Measurements from ENCODE around the gene CYB561D2. TPM values are rescaled to one million over a fixed set of nuclear protein-coding genes. Genes with fewer than 3 reads are reported as not detected.
A peak's percentile ranks its signal among the peaks of the same experiment; 100 is the strongest.

CYB561D2 gene
- total and polyA plus RNA-seq, 10 of the 15 experiments (the other 5 are each of a cell fraction or from before 2014, with no cell fraction given) = 7.6 to 39.2 (median 18.8) TPM

- TF ChIP-seq GATAD2B (conservative IDR thresholded peaks at IDR 0.05; ENCODE audit: low read depth) = peak; percentile 51; the same call in 1 of the 2 replicates
- TF ChIP-seq YY1 (IDR thresholded peaks at IDR 0.05; ENCODE audit: low read depth, low read length) = peak; percentile 72; the same call in 1 of the 2 replicates
- TF ChIP-seq MTA3 (IDR thresholded peaks at IDR 0.05; ENCODE audit: borderline replicate concordance, low read length) = peak; percentile 41; the same call in 1 of the 2 replicates
- TF ChIP-seq CBX5 (IDR thresholded peaks at IDR 0.05; ENCODE audit: low read depth) = no peak
- TF ChIP-seq EP300 (IDR thresholded peaks at IDR 0.05; ENCODE audit: borderline replicate concordance in 1 of 2, control insufficient read depth in 1 of 2, low read depth in 2 of 2, low read length in 2 of 2) = no peak
- no peak for TF ChIP-seq ATF3 (IDR thresholded peaks at IDR 0.05; ENCODE audit: borderline replicate concordance, extremely low read depth, low read depth, low read length)
- TF ChIP-seq NR2F1 (conservative IDR thresholded peaks at IDR 0.05) = 0 out of 2 replicates have a peak, but pooled peaks have one; percentile 11
- peak; percentile 68; the same call in 1 of the 2 replicates for TF ChIP-seq RB1 (IDR thresholded peaks at IDR 0.05; ENCODE audit: borderline replicate concordance)
- 0 out of 2 replicates have a peak, but pooled peaks have one; percentile 64 for TF ChIP-seq PML (IDR thresholded peaks at IDR 0.05; ENCODE audit: low read length)
- no peak for TF ChIP-seq SMC3 (IDR thresholded peaks at IDR 0.05; ENCODE audit: borderline replicate concordance, low read length)
- no peak for TF ChIP-seq EZH2 (IDR thresholded peaks at IDR 0.05; ENCODE audit: borderline replicate concordance, control insufficient read depth, low read depth, low read length)
- no peak for TF ChIP-seq YBX1 (IDR thresholded peaks at IDR 0.05)
- no peak for TF ChIP-seq HDAC6 (IDR thresholded peaks at IDR 0.05; ENCODE audit: unreplicated experiment)
- TF ChIP-seq NFYB (IDR thresholded peaks at IDR 0.05; ENCODE audit: insufficient read depth, low read depth, low read length) = peak; percentile 97
- TF ChIP-seq POU2F2 (IDR thresholded peaks at IDR 0.05; ENCODE audit: borderline replicate concordance, low read depth, low read length) = no peak
- TF ChIP-seq KDM1A (IDR thresholded peaks at IDR 0.05; ENCODE audit: borderline replicate concordance) = no peak
- TF ChIP-seq NR2C2 (IDR thresholded peaks at IDR 0.05; ENCODE audit: borderline replicate concordance, control insufficient read depth, insufficient read length, low read depth) = no peak
- TF ChIP-seq GABPA (IDR thresholded peaks at IDR 0.05; ENCODE audit: low read depth) = peak; percentile 94
- TF ChIP-seq MYC (IDR thresholded peaks at IDR 0.05; ENCODE audit: insufficient read depth, insufficient read length, insufficient replicate concordance, low read length, severe bottlenecking) = no peak
- peak; percentile 92 for TF ChIP-seq POLR2A (IDR thresholded peaks at IDR 0.05; ENCODE audit: low read depth, low read length)
- no peak for TF ChIP-seq CBFB (IDR thresholded peaks at IDR 0.05; ENCODE audit: low read depth)
- TF ChIP-seq CHD1 (IDR thresholded peaks at IDR 0.05; ENCODE audit: low read depth, low read length) = no peak
- no peak for TF ChIP-seq ATF2 (IDR thresholded peaks at IDR 0.05; ENCODE audit: low read length)
- peak; percentile 49; the same call in 1 of the 2 replicates for TF ChIP-seq RFX5 (IDR thresholded peaks at IDR 0.05; ENCODE audit: low read depth, low read length)
- no peak for TF ChIP-seq ZNF24 (IDR thresholded peaks at IDR 0.05)
- TF ChIP-seq IKZF1 (conservative IDR thresholded peaks at IDR 0.05) = peak; percentile 60
- no peak for TF ChIP-seq KAT2A (conservative IDR thresholded peaks at IDR 0.05; ENCODE audit: control insufficient read depth, low read depth, low read length)
Measured at GRCh38 chr3:50327943-50328691, 22.5 kb upstream of the CYB561D2 start, which contains the start of gene TUSC2 (continued).

Measured in GM12878 (cell line).